Lung (tissue), 12 donors: ENCODE measurements around the gene ZNF821. TPM values are rescaled to one million over a fixed set of nuclear protein-coding genes. Genes with fewer than 3 reads are reported as not detected.

ENCODE experiments used
- ATAC-seq: fragments of 200-7000 bp; cut with Tn5 transposase; one replicate; pipeline ENCODE4 v1.9.1; 2020; ENCODE audit warnings: moderate number of reproducible peaks; ENCODE audit not compliant: insufficient read depth, low FRiP score
- DNase-seq, 3 donors: peaks; one replicate each; pipeline ENCODE4 v3.0.0-alpha.2; 2013 to 2017
- H3K27ac ChIP-seq, 2 donors: one replicate each; pipeline ENCODE4 v1.5.1; 2013; ENCODE audit warnings: mild to moderate bottlenecking in 2 of 2, moderate library complexity in 2 of 2, control low read depth in 1 of 2, inconsistent platforms in 1 of 2, low read depth in 1 of 2, low read length in 1 of 2
- H3K27me3 ChIP-seq, 3 donors: one replicate each; pipeline ENCODE4 v1.5.1; 2013; ENCODE audit warnings: low read length in 2 of 3; ENCODE audit not compliant: control insufficient read depth in 3 of 3, insufficient read depth in 3 of 3
- H3K36me3 ChIP-seq, 4 donors: one replicate each; pipeline ENCODE4 v1.5.1; 2013; ENCODE audit warnings: low read length in 4 of 4, mild to moderate bottlenecking in 1 of 4, moderate library complexity in 1 of 4; ENCODE audit not compliant: control insufficient read depth in 4 of 4, insufficient read depth in 4 of 4
- H3K4me1 ChIP-seq, 5 donors: one replicate each; pipeline ENCODE4 v1.5.1; 2013; ENCODE audit warnings: low read length in 5 of 5, mild to moderate bottlenecking in 2 of 5, moderate library complexity in 1 of 5; ENCODE audit not compliant: control insufficient read depth in 5 of 5, insufficient read depth in 5 of 5
- H3K4me3 ChIP-seq: one replicate; pipeline ENCODE4 v1.5.1; 2013; ENCODE audit warnings: mild to moderate bottlenecking, control low read depth, moderate library complexity
- H3K9ac ChIP-seq, 2 donors: one replicate each; pipeline ENCODE4 v1.5.1; 2013; ENCODE audit warnings: low read length in 2 of 2, control low read depth in 1 of 2; ENCODE audit not compliant: insufficient read depth in 1 of 2
- H3K9me3 ChIP-seq, 4 donors: one replicate each; pipeline ENCODE4 v1.5.1; 2013; ENCODE audit warnings: low read length in 3 of 4, mild to moderate bottlenecking in 1 of 4, moderate library complexity in 1 of 4; ENCODE audit not compliant: control insufficient read depth in 4 of 4, insufficient read depth in 3 of 4
- WGBS, 2 donors: extraction: QIAGEN DNeasy Blood & Tissue Kit; methylation state at CpG; one replicate each; pipeline ENCODE4 v1.1.7; 2013; 5-methylcytosine and 5-hydroxymethylcytosine counted together
- polyA plus RNA-seq, 2 donors: library from polyadenylated mRNA; stranded (reverse); fragments of 200-250 nt; gene quantifications; one replicate each; pipeline ENCODE4 v1.2.1, GENCODE V29; 2013
- total RNA-seq, 2 donors: library from RNA; depleted of rRNA in 1 of 2; stranded (reverse); fragments of >200 nt in 1 of 2; gene quantifications; one replicate each; pipeline ENCODE4 v1.2.1, GENCODE V29; 2014 to 2021
- TF ChIP-seq, protein P1 (sequence below): IDR thresholded peaks from 2 replicates; pipeline ENCODE4 v1.5.1; 2012; ENCODE audit warnings: mild to moderate bottlenecking; ENCODE audit errors: control extremely low read depth, extremely low read depth
- donor health status: control.
- donor health status: control.
- donor health status: Bipolar disorder and iron deficiency.
- donor health status: healthy.
- donor health status: DM: yes; HTN: yes; CAD: no.

Gene ZNF821
- total and polyA plus RNA-seq, 4 donors, result 3.7 to 9.8 (median 6.7) TPM

DNA sequence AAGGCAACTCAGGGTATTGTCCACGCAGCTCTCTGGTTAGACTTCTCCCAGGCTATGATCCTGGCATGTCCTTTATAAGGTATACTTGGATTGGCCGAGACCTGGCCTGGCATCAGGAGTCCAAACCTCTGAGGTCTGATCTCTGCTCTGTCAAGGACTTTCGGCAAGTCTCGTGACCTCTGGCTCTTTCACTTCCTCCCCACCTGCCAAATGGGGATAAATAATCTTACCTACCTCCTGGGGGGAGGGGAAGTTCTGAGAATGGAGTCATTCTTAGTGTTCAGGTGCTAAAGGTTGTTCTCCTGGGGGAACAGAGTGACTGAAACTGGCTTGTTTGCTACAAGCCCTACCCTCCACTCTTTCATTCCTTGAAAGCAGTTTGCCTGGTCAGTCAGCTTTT is 30.6 kb downstream of the ZNF821 start:
- Histone ChIP-seq H3K4me1 (peaks cover 0 to 7% (median 0%) of the 10 kb centered on the region in 5 donors), H3K9ac (no peak overlapping the region), H3K27me3 (no peaks in the 10 kb centered on the region), H3K4me3 (no peak overlapping the region), H3K9me3 (no peaks in the 10 kb centered on the region), H3K36me3 (peaks cover 16 to 48% (median 28%) of the 10 kb centered on the region in 4 donors), H3K27ac (no peak overlapping the region)
- TF ChIP-seq, protein P1, sequence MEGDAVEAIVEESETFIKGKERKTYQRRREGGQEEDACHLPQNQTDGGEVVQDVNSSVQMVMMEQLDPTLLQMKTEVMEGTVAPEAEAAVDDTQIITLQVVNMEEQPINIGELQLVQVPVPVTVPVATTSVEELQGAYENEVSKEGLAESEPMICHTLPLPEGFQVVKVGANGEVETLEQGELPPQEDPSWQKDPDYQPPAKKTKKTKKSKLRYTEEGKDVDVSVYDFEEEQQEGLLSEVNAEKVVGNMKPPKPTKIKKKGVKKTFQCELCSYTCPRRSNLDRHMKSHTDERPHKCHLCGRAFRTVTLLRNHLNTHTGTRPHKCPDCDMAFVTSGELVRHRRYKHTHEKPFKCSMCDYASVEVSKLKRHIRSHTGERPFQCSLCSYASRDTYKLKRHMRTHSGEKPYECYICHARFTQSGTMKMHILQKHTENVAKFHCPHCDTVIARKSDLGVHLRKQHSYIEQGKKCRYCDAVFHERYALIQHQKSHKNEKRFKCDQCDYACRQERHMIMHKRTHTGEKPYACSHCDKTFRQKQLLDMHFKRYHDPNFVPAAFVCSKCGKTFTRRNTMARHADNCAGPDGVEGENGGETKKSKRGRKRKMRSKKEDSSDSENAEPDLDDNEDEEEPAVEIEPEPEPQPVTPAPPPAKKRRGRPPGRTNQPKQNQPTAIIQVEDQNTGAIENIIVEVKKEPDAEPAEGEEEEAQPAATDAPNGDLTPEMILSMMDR, result no peak
- DNase-seq, result no peak
- ATAC-seq, result no peak
- 86 to 93% methylated on average over 4 of the region's 4 CpGs for WGBS, 2 donors

DNA sequence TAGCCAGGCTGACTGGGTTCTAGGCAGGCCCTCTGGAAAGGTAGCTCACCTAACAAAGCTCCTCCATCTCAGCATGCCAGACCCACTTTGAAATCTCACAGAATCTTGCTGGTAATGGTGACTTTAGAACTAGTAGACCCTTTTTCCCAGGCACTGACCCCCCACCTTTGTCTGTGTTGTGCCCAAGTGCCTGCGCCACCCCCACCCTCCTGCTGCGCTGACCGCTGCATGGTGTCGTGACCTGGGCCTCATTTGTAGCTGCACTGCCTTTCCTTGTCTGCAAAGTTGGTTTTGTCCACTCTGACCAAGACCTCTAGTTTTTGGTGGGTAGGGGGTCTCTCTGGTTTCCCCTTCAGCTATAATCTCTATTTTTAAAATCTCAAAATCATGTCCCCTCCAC is 31.4 kb downstream of the ZNF821 start:
- H3K27me3 ChIP-seq, result no peaks in the 10 kb centered on the region
- H3K36me3 ChIP-seq, result peaks cover 16 to 48% (median 32%) of the 10 kb centered on the region in 4 donors
- TF ChIP-seq, protein P1, result no peak
- H3K4me1 ChIP-seq, result peaks cover 0 to 7% (median 0%) of the 10 kb centered on the region in 5 donors
- no peak overlapping the region for H3K4me3 ChIP-seq
- 98% methylated on average over 4 of the region's 4 CpGs for WGBS, 2 donors
- no peak overlapping the region for H3K9ac ChIP-seq
- no peak overlapping the region for H3K27ac ChIP-seq
- no peak for ATAC-seq
- DNase-seq, result no peak
- H3K9me3 ChIP-seq, result no peaks in the 10 kb centered on the region

- Histone ChIP-seq H3K36me3 (peaks cover 16 to 45% (median 32%) of the 10 kb centered on the region in 4 donors), H3K27ac (no peak overlapping the region), H3K9ac (no peak overlapping the region), H3K4me3 (no peak overlapping the region), H3K4me1 (peaks cover 0 to 8% (median under 1%) of the 10 kb centered on the region in 5 donors), H3K27me3 (no peaks in the 10 kb centered on the region), H3K9me3 (no peaks in the 10 kb centered on the region)
- DNase-seq (no peak), ATAC-seq (no peak)
- TF ChIP-seq, protein P1, result no peak
- WGBS, 2 donors, result 83 to 89% methylated on average over 3 of the region's 3 CpGs
Measured at GRCh38 chr16:71852158-71852557, 31.8 kb downstream of the ZNF821 start.

GRCh38 chr16:71851746-71852145 is 32.2 kb downstream of the ZNF821 start:
- H3K27ac ChIP-seq, result no peak overlapping the region
- no peaks in the 10 kb centered on the region for H3K27me3 ChIP-seq
- peaks cover 16 to 45% (median 32%) of the 10 kb centered on the region in 4 donors for H3K36me3 ChIP-seq
- H3K9ac ChIP-seq, result no peak overlapping the region
- peaks cover 0 to 12% (median 4%) of the 10 kb centered on the region in 5 donors for H3K4me1 ChIP-seq
- DNase-seq (no peak), ATAC-seq (no peak)
- no peak overlapping the region for H3K4me3 ChIP-seq
- TF ChIP-seq, protein P1, result no peak
- 96 to 97% methylated on average over 8 of the region's 8 CpGs for WGBS, 2 donors
- H3K9me3 ChIP-seq, result no peaks in the 10 kb centered on the region
